ENCODE data around the gene DDX42. TPM values are rescaled to one million over a fixed set of nuclear protein-coding genes. Genes with fewer than 3 reads are reported as not detected.

The DDX42 gene
- total and polyA plus RNA-seq, 12 donors = 27.7 to 69.9 (median 61.8) TPM

GRCh38 chr17:63819131-63819530 lies 45.2 kb downstream of the DDX42 start:
- no peak overlapping the region for H3K4me3 ChIP-seq
- no peaks in the 10 kb centered on the region for H3K27me3 ChIP-seq
- H3K36me3 ChIP-seq = peaks cover 8 to 100% (median 96%) of the 10 kb centered on the region in 9 donors
- no peaks in the 10 kb centered on the region for H3K9me3 ChIP-seq
- H3K27ac ChIP-seq = peak overlapping the region in 5 of 10 donors; percentile 47 to 59 (median 51)
- ATAC-seq = peak in 1 of 8 donors; percentile 7
- intact Hi-C loops (cut with DNase I) = loop anchor here in 1 of 10 donors (5.0 kb wide), 1 partner anchor 42 kb away; no protein-coding TSS in a partner anchor
- DNase-seq = no peak
- peaks cover 0 to 14% (median 7%) of the 10 kb centered on the region in 9 donors for H3K4me1 ChIP-seq
- no peak for TF ChIP-seq CTCF (IDR thresholded peaks at IDR 0.05)
- 71 to 82% methylated on average over 6 of the region's 6 CpGs for WGBS, 2 donors

GRCh38 chr17:63819585-63820537 lies 45.9 kb downstream of the DDX42 start:
- DNase-seq = no peak
- peak in 5 of 8 donors; percentile 16 to 53 (median 28) for ATAC-seq
- peaks cover 8 to 100% (median 97%) of the 10 kb centered on the region in 9 donors for H3K36me3 ChIP-seq
- no peak overlapping the region for H3K4me3 ChIP-seq
- no peaks in the 10 kb centered on the region for H3K9me3 ChIP-seq
- H3K27ac ChIP-seq = peak overlapping the region in 7 of 10 donors; percentile 27 to 59 (median 49)
- intact Hi-C loops (cut with DNase I) = loop anchor here in 4 of 10 donors (5.0 to 10.0 kb wide), 3 partner anchors 43 to 685 kb away; partner anchors contain the start of genes CCDC47 (in 2 of the 4), DDX42 (in 2 of the 4), CEP95 (in 1 of the 4) and DDX5 (in 1 of the 4)
- 59 to 67% methylated on average over 21 of the region's 21 CpGs for WGBS, 2 donors
- peaks cover 0 to 14% (median 7%) of the 10 kb centered on the region in 9 donors for H3K4me1 ChIP-seq
- TF ChIP-seq CTCF (IDR thresholded peaks at IDR 0.05) = no peak
- no peaks in the 10 kb centered on the region for H3K27me3 ChIP-seq

- Histone ChIP-seq H3K4me3 (no peak overlapping the region), H3K4me1 (peaks cover 0 to 22% (median 14%) of the 10 kb centered on the region in 9 donors), H3K27me3 (no peaks in the 10 kb centered on the region), H3K36me3 (peaks cover 8 to 100% (median 90%) of the 10 kb centered on the region in 9 donors), H3K9me3 (no peaks in the 10 kb centered on the region), H3K27ac (peak overlapping the region in 2 of 10 donors; percentile 9 to 27)
- intact Hi-C loops (cut with DNase I) = loop anchor here in 3 of 10 donors (10.0 kb wide), 2 partner anchors 46 to 684 kb away; partner anchors contain the start of genes CCDC47 (in 2 of the 3), DDX42 (in 2 of the 3), CEP95 (in 1 of the 3) and DDX5 (in 1 of the 3)
- DNase-seq (no peak), ATAC-seq (no peak)
- 81 to 82% methylated on average over 10 of the region's 10 CpGs for WGBS, 2 donors
- TF ChIP-seq CTCF (IDR thresholded peaks at IDR 0.05) = no peak
Observed at GRCh38 chr17:63820963-63821561, 47.1 kb downstream of the DDX42 start.

GRCh38 chr17:63821804-63822203 lies 47.8 kb downstream of the DDX42 start:
- H3K36me3 ChIP-seq = peaks cover 4 to 92% (median 83%) of the 10 kb centered on the region in 9 donors
- no peak overlapping the region for H3K4me3 ChIP-seq
- peaks cover 0 to 26% (median 19%) of the 10 kb centered on the region in 9 donors for H3K4me1 ChIP-seq
- no peaks in the 10 kb centered on the region for H3K9me3 ChIP-seq
- no peak for TF ChIP-seq CTCF (IDR thresholded peaks at IDR 0.05)
- WGBS, 2 donors = 58 to 59% methylated on average over 6 of the region's 6 CpGs
- DNase-seq = no peak
- H3K27ac ChIP-seq = peak overlapping the region in 1 of 10 donors; percentile 10
- no peaks in the 10 kb centered on the region for H3K27me3 ChIP-seq
- no peak for ATAC-seq
- intact Hi-C loops (cut with DNase I) = loop anchor here in 3 of 10 donors (10.0 kb wide), 2 partner anchors 47 to 683 kb away; partner anchors contain the start of genes CCDC47 (in 2 of the 3), DDX42 (in 2 of the 3), CEP95 (in 1 of the 3) and DDX5 (in 1 of the 3)

All from heart right ventricle (tissue), 16 donors.